CD4-positive, alpha-beta T cell treated with Interferon alpha-2 for 1 hour (primary cell): Measurements from ENCODE around the gene GALNT10.

Source experiments
- DNase-seq, 2 donors: peaks; one replicate each; pipeline ENCODE4 v3.0.0-alpha.2; 2020 to 2022

The GALNT10 gene

GRCh38 chr5:154300207-154300883 lies 109.8 kb downstream of the GALNT10 start:
- DNase-seq, result no peak

GRCh38 chr5:154301726-154302125 lies 111.2 kb downstream of the GALNT10 start:
- no peak for DNase-seq

GRCh38 chr5:154302161-154302560 lies 111.6 kb downstream of the GALNT10 start:
- no peak for DNase-seq

- DNase-seq, result no peak
These were observed 112.6 kb downstream of the GALNT10 start for GRCh38 chr5:154303133-154303532.

- no peak for DNase-seq
These were observed 118.2 kb downstream of the GALNT10 start for GRCh38 chr5:154308443-154309370.

- DNase-seq, result no peak
These were observed 118.8 kb downstream of the GALNT10 start for GRCh38 chr5:154309371-154309745.

GRCh38 chr5:154309805-154310204 lies 119.3 kb downstream of the GALNT10 start:
- no peak for DNase-seq

GRCh38 chr5:154311362-154311761 lies 120.8 kb downstream of the GALNT10 start:
- DNase-seq, result no peak

- no peak for DNase-seq
These were observed 121.5 kb downstream of the GALNT10 start for GRCh38 chr5:154312000-154312399.

GRCh38 chr5:154312576-154312975 lies 122.0 kb downstream of the GALNT10 start:
- DNase-seq, result no peak

- no peak for DNase-seq
These were observed 123.0 kb downstream of the GALNT10 start for GRCh38 chr5:154313360-154314017.

GRCh38 chr5:154315196-154315595 lies 124.7 kb downstream of the GALNT10 start:
- DNase-seq, result no peak

- no peak for DNase-seq
These were observed 125.2 kb downstream of the GALNT10 start for GRCh38 chr5:154315756-154316155.

- no peak for DNase-seq
These were observed 125.8 kb downstream of the GALNT10 start for GRCh38 chr5:154316223-154316935.

GRCh38 chr5:154317916-154318315 lies 127.4 kb downstream of the GALNT10 start:
- no peak for DNase-seq

GRCh38 chr5:154318691-154319090 lies 128.2 kb downstream of the GALNT10 start:
- DNase-seq, result no peak

GRCh38 chr5:154319736-154320135 lies 129.2 kb downstream of the GALNT10 start:
- DNase-seq, result no peak

- DNase-seq, result no peak
These were observed 129.9 kb downstream of the GALNT10 start for GRCh38 chr5:154320224-154321089.

- no peak for DNase-seq
These were observed 131.0 kb downstream of the GALNT10 start for GRCh38 chr5:154321546-154321945.

GRCh38 chr5:154324033-154324432 lies 133.5 kb downstream of the GALNT10 start:
- no peak for DNase-seq

- no peak for DNase-seq
These were observed 135.0 kb downstream of the GALNT10 start for GRCh38 chr5:154325566-154325965.

GRCh38 chr5:154329062-154329461 lies 138.5 kb downstream of the GALNT10 start:
- DNase-seq, result no peak
